GM18861 (cell line): Measurements from ENCODE around the gene CD36.

Experiments
- ATAC-seq: cut with Tn5 transposase; IDR thresholded peaks from one replicate; pipeline ENCODE4 v1.9.1; 2021; ENCODE audit not compliant: unreplicated experiment

CD36 gene

DNA sequence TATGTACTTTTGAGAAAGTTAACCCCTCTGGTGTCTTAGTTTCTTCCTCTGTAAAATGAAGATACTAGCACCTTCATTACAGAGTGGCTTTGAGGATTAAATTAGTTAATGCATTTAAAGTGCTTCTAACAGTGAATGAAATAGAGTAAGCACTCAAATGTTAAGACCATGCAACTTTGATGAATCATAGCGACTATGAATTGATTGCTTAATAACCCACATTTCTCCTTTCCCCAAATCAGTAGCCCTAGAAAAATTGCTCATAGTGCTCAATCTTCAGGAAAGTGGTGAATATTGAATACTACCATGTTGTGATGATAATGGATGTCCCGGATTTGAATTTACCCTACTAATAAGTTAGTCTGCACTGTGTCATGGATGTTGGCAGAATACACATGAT lies 48.1 kb downstream of the CD36 start:
- no peak for ATAC-seq

DNA sequence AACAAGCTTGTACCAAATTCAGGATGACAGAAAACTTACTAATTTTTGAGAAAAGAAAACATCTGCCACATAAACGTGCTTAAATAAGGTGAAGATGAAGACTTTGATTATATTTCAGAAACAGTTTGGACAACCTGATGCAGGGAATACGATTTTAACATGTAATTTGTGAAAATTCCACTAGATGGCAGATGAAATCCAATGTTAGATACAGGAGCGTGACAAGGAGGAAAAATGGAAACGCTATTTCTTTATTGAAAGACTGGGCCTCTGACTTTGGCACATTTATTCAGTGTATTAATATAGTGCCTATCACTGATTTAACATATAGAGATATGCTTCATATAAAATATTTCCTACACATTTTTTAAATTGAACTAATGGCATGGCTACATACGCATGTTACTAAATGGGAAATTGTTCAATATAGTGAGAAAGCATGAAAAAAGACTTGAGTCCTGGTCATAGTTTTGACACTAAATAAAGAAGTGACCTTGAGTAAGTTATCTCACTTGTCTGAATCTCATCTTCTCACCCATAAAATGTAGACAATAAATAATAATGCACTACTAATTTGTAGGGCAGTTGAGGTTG lies 60.7 kb downstream of the CD36 start:
- ATAC-seq = peak; percentile 74

- no peak for ATAC-seq
Observed at GRCh38 chr7:80699721-80700256, 61.3 kb downstream of the CD36 start.

GRCh38 chr7:80703272-80703671 lies 64.8 kb downstream of the CD36 start:
- no peak for ATAC-seq

- no peak for ATAC-seq
Observed at GRCh38 chr7:80705130-80705781, 66.8 kb downstream of the CD36 start.

DNA sequence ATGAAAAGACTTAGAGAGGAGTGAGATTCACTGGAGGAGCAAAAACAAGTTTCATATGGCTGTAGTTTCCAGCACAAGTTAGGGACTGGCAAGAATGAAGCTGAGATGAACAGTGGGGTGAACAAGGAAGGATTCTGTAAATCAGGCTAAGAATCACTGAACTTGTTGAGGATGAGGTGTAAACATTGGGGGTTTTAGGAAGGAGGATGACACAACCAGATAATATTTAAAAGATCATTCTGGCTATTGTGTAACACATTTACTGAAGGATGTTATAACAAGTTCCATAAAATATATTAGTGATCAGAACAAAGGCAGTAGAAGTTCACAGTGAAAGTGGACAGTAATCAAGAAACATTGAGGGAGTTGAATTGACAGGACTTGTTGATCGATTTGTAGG lies 68.9 kb downstream of the CD36 start:
- no peak for ATAC-seq

DNA sequence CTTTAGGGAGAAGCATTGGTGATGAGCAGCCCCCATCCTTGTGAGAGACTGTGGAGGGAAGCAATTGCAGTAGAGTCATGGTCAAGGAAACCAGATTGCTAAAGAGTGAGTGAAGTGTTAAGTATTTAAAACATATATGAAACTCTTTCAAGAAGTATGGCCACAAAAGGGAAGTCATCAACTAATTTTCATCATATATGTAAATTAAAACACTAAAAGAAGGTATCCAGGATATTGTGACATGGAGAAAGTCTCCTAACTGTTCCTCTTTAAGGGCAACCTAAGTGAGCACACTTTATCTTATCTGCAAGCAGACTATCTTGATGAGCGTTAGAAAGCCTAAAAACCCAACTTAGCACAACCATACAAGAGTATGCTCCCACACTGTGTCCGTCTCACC lies 69.7 kb downstream of the CD36 start:
- no peak for ATAC-seq

- ATAC-seq = no peak
Observed at GRCh38 chr7:80711531-80711930, 73.1 kb downstream of the CD36 start.

DNA sequence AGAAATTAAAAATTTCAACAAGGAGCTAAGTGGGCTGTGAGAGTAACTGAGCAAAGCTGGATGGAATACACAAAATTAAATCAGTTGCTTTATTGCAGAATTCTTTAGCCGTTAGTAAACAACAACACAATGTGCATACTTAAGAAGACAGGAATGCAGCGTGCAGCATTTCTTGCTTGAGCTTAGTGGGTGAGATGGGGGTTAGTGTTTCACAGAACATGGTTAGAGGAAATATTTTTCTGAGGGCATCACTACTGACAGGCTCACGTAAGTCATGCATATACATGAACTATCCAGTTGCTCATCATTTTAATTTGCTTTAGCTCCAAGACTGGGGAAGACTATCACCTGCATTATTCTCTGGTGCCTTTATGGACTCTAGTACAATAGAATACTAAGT lies 80.8 kb downstream of the CD36 start:
- no peak for ATAC-seq

DNA sequence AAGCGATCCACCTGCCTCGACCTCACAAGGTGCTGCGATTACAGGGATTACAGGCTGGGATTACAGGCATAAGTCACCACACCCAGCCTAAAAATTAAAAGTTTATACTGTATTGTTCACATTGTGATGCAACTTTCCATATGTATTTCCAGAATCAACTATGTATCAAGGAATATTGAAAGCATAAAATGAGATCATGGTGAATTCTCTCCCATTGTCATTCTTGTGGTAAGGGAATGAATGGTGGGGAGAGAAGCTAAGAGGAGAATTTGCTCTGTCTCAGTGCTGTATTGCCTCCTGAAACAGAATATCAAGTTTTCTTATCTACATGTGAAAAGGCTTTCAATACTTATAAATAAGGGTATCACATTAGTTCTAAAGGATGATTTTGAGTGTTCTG lies 81.7 kb downstream of the CD36 start:
- no peak for ATAC-seq

GRCh38 chr7:80721883-80722615 lies 83.6 kb downstream of the CD36 start:
- no peak for ATAC-seq

DNA sequence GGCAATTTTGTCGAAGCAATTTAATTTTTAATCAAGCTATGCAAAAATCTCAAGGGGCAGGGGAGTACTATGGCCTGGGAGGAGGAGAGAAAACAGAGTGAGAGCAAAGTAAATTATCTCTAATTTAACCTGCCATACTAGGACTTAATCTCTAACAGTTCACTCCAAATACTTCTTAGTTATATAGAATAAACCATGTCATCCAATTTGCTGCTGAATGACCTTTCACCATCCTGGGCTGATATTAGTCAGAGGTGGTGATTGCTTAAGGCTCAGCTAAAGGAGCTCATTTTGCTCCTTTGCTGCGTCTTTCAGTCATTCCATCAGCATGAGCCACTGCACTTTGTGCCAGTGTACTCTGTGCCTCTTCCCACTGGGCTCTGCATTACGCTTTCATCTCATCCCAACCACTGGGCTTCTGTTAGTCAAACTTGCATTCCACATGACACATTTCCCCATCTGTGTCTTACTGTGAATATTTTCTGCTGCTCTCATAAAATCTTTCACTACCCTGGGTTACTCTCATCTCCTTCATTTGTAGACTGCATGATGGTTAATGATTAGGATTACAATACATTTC lies 84.3 kb downstream of the CD36 start:
- ATAC-seq = no peak

GRCh38 chr7:80724249-80724871 lies 85.9 kb downstream of the CD36 start:
- ATAC-seq = no peak

- ATAC-seq = no peak
Observed at GRCh38 chr7:80725181-80725611, 86.8 kb downstream of the CD36 start.
